HG03439 (cell line): ENCODE measurements around the gene NXPE3.

ENCODE experiments used
- ATAC-seq: cut with Tn5 transposase; IDR thresholded peaks from one replicate; pipeline ENCODE4 v1.9.1; 2021; ENCODE audit warnings: mild to moderate bottlenecking, moderate library complexity; ENCODE audit not compliant: unreplicated experiment

Gene NXPE3

DNA sequence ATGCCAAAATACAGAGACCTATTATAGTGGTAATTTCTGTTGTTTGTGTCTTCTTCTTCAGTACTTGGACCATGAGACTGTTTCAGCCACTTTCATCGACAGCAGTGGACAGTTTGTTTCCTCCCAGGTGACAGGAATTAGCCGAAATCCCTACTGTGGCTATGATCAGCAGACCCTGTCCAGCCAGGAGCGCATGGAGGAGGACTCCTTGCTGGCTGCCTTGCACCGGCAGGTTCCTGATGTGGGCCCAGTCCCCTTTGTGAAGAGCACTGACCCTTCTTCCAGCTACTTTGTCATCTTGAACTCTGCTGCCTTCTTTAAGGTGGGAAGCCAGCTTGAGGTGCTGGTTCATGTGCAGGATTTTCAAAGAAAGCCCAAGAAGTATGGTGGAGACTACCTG is 22.2 kb downstream of the NXPE3 start:
- ATAC-seq: no peak

- no peak for ATAC-seq
Measured at GRCh38 chr3:101802179-101802578, 23.2 kb downstream of the NXPE3 start.

- peak; percentile 97 for ATAC-seq
Measured at GRCh38 chr3:101803173-101803782, 24.3 kb downstream of the NXPE3 start.

GRCh38 chr3:101803939-101804338 is 24.9 kb downstream of the NXPE3 start:
- ATAC-seq: no peak

- ATAC-seq: no peak
Measured at GRCh38 chr3:101806491-101806890, 27.5 kb downstream of the NXPE3 start.

DNA sequence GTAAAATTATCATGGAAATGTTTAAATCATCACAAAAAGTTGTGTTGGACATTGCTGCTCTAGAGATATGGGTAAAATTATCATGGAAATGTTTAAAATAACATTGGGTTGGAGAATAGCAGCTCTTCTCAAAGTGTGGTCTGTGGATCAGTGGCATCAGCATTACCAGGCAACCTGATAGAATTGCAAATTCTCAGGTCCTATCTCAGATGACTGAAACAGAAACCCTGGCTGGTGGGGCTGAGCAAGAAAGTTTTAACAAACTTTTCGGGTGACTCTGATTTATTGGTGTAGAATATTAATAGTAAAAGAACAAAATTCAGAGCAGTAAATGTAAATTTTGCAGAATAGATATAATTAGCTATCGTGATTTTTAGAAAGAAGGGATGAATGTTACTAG is 28.9 kb downstream of the NXPE3 start:
- peak; percentile 53 for ATAC-seq

- ATAC-seq: no peak
Measured at GRCh38 chr3:101809178-101810021, 30.4 kb downstream of the NXPE3 start.

DNA sequence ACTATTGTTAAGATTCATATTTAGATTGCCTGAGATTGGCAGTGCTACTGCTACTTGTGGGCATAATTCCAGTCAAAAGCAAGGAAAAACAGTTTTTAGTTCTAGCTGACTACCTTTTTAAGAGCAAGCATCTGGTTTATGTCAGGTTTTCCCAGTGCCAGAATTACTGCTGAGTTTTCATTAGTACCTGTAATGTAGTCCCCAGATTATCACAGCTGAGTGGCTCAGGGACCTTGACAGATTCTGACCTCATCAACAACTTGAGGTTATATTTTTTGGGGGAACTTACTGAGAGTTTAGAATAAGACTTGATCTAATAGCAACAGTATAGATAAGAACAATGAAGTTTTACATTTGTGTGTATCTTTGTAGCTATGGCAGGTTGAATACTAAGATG is 31.0 kb downstream of the NXPE3 start:
- no peak for ATAC-seq

DNA sequence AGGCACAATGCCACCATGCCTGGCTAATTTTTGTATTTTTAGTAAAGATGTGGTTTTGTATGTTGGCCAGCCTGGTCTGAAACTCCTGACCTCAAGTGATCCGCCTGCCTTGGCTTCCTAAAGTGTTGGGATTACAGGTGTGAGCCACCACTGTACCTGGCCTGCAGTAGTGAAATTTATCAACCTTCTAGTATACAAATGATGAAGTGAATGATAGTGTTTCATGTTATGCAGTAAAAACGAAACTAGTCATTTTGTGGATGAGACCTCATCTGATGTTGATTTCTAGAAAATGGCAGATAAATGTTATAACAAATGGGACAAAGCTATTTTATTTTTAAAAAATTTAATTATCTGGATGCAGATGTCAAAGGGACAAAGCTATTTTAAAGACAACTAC is 32.9 kb downstream of the NXPE3 start:
- ATAC-seq: no peak

DNA sequence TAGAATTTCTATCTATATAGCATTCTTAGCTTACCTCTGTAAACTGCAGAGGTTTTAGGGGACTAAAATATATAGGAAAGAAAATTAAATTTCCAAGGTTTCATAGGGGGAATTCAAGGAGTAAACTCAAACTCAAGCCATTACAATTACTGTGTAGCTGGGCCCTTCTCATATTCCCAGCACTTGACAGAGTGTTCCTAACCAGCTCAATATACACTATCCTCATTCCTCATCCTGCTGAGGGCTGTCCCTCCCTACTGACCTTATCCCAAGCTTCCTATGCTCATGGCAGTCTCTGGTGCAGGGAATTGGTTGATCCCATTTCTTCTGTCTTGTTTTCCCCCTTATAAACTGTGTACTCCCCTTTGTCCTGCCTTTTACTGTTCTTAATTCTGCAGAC is 33.9 kb downstream of the NXPE3 start:
- no peak for ATAC-seq

- ATAC-seq: no peak
Measured at GRCh38 chr3:101813817-101814440, 34.9 kb downstream of the NXPE3 start.

DNA sequence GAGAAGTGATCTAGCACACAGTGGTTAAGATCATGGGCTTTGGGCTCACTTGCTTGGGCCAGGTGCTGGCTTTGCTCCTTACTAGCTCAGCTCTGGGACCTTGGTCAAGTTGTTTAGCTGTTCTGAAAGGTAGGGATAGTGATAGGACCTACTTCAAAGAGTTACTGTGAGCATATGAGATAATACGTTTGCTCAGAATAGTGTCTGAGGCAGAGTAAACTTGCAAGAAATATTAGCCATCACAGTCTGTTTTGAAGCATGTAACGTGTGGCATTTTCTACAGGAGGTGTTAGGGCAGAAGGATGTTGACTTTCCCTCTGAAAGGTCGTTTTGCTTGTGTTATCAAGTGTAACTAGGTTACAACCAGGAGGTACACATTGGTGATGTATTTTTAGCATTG is 35.8 kb downstream of the NXPE3 start:
- ATAC-seq: no peak

DNA sequence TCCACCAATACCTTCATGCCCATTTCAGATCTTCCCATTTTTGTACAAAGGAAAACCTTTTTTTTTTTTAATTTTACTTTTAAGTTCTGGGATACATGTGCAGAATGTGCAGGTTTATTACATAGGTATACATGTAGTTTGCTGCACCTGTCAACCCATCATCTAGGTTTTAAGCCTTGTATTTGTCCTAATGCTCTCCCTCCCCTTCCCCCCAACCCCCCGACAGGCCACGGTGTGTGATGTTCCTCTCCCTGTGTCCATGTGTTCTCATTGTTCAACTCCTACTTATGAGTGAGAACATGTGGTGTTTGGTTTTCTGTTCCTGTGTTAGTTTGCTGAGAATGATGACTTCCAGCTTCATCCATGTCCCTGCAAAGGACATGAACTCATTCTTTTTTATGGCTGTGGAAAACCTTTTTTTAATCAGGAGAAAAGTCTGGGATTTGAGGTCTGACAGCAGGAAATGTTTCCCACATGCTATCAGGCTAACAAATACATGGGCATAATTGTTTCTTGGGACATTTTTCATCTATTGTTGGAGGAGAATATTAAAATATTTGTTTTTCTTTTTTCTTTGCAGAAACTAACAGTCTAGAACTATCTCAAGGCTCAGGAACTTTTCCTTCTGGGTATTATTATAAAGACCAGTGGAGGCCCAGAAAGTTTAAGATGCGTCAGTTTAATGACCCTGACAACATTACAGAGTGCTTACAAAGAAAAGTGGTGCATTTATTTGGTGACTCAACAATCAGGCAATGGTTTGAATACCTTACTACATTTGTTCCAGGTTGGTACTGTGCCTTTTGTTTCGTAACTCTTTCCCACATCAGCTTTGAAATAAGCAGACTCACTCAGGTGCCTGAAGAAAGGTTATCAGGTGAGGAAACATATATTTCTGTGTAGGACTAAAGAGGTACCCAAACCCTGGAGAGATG is 37.5 kb downstream of the NXPE3 start:
- ATAC-seq: no peak

DNA sequence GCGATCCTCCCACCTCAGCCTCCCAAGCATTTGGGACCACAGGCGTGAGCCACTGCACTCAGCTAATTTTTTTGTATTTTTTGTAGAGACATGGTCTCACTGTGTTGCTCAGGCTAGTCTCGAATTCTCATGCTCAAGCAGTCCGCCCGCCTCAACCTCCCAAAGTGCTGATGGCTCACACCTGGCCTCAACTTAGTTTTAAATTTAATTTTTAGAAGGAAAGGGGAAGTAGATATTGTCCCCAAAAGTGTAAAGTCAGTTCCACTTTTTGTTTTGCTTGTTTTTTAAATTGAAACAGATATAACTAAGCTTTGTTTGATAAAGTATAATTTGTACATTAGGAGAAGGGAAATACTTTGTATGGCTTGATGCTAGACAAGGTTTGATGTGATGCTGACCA is 39.0 kb downstream of the NXPE3 start:
- no peak for ATAC-seq

- ATAC-seq: no peak
Measured at GRCh38 chr3:101819649-101820206, 40.7 kb downstream of the NXPE3 start.

- ATAC-seq: no peak
Measured at GRCh38 chr3:101821503-101821902, 42.5 kb downstream of the NXPE3 start.

GRCh38 chr3:101823525-101823924 is 44.5 kb downstream of the NXPE3 start:
- ATAC-seq: no peak

DNA sequence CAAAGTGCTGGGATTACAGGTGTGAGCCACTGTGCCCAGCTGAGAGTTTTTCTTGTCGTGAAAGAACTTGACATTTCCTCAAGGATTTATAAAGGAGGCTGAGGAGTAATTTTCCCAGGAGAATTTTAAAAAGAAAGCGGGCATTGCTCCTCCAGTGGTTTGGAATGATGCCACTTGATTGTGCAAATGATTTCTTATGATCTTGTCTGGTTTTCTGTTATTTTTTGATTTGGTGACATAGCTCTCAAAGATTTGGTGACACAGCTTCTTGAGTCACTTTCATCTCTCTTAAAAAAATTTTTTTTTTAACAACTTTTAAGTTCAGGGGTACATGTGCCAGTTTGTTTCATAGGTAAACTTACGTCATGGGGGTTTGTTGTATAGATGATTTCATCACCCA is 45.7 kb downstream of the NXPE3 start:
- no peak for ATAC-seq

DNA sequence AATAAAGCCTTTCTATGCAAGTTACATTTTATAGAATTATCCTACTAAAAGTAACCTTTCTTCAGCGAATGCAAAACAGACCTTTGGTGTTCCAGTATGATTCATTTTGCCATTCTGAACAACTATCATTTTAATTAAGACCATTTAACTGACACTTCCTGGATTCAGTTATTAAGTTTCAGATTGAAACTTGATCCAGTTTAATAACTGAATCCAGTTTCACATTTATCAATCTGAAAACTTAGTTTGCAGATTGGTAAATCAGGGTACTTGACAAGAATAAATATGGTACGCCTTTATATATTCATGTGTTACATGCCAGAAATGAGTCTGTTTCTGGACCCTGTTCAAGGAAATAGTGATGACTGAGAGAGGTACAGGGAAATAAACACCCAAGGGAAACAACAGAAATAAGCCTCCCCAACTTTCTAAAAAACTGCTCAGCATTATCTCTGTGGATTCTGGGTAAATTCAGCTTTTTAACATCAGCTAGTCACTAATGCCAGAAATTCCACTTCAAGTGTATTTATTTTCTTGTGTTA is 47.0 kb downstream of the NXPE3 start:
- no peak for ATAC-seq
